GM19238 (cell line): ENCODE results near the gene MTARC2.

ENCODE experiments used
- DNase-seq: peaks from one replicate; pipeline ENCODE4 v3.0.0; 2011; ENCODE audit warnings: low spot score; ENCODE audit not compliant: insufficient read length

MTARC2 gene

DNA sequence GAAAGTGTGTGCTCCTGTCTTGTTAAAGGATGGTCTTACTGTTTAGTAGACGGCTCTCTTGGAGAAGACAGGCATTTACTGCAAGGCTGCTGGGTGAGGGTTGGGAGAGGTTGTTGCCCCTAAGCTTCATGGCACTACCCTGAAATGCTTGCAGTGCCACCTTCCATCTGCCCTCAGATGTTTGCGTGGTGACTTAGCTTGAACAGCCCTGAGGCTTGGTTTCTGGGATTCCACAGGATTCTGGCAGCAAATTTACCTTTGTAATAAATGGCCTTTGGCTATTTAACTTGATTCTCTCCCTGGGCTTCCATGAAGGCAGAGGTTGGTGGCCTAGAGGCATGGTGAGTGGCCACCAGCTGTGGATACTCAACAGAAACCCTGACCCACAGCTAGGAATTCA, 50.2 kb downstream of the MTARC2 start:
- no peak for DNase-seq

DNA sequence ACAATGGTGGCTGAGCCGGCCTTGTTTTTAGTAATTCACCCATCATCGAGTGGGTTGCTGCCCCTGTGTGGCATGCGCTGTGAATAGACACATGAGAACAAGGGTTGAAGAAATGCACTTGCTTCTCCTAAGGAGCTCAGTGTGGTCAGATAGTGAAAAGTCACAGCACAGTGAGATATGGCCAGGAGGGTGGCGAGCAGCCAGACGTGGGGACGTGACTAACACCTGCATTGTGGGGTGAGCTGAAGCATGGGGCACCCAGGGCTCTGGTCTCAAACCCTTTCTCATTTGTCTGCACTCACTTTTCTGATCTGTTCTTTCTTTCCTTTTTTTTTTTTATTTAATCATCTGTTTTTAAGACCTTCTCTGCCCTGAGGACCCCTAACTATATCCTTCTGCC, 52.1 kb downstream of the MTARC2 start:
- no peak for DNase-seq

DNA sequence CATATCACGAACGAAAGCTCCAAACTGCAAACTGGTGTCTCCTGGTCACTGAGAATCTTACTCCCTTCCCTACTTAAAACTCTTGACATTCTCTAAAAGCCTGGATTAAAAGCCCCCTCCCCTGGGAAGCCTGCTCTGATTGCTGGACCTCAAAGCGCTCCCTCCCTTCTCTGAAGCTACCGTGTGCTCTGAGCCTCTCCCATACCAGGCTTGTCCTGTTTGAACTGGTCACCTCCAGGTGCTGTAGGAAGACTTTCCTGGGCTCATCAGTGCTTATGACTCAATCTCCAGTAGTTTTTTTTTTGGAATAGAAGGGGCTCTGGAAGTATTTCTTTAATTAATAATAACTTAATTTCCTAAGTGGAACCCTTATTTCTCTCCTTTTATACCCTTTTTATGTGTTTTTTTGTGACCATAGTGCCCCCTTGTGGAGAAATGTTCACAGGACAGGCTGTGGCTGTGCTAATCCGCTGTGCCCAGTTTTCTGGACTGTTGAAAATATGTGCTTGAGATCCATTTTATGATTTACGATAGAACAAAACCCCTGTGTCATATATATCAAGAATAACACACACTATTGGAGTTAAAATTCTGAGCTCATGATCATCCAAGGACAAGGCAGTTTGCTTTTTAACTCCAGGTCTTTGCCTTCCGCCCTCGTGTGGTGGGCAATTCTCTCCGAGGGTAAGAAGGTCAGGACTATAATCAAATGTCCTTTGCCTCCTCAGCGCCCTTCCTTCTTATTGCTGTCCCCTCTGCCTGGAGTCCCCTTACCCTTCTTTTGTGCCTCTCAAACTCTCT, 55.5 kb downstream of the MTARC2 start:
- DNase-seq, result no peak

DNA sequence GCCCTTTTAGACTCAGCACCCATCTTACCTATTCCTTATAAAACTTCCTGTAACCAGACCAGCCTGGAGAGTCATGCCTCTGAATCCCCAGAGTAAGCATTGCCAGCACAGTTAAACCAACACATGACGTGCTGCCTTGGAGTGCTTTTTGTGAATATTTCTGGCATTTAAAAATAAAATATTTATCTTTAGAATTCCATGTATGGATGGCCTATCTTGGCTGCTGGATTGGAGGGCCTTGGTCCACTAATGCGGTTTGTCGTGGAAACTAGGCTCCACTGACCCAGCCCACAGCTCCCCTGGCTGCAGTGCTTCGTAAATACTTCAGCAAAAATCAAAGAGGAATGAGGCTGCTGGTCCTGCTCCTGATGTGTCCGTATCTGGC, 56.1 kb downstream of the MTARC2 start:
- DNase-seq, result no peak

DNA sequence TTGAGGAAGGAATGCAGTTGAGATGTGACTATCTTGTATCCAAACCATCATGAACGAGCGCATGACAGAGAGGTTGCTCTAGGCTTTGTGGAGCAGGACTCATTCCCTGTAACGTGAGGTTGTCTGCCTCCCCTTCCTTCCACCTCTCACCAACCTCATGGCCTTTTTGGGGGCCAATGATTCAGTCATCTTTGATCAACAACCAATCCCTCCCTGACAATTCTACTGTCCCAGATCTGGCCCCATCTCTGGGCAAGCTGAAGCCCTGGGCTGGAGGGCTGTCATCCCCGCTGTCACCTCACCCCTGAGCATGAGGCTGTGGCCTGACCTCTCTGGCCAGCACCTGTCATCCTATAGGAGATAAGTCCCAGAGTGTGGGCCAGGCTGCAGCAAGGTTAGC, 58.3 kb downstream of the MTARC2 start:
- DNase-seq, result no peak

DNA sequence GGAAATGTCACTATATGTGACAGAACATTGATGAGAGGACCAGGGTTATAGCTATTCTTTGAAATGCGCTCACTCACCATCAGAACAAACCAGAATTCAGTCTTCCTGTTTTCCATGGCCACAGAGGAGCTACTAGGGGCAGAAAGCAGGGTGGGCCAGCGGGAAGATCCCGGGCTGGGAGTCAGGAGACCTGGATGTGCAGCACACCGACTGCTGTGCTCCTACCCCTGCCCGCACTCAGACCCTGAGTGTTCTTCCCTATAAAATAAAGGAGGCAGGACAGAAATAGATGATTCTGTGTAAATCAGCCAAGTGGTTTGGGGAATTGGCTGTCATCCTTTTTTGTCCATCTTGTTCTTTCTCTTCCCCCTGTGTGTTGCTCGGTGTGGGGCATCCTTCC, 59.6 kb downstream of the MTARC2 start:
- no peak for DNase-seq

DNA sequence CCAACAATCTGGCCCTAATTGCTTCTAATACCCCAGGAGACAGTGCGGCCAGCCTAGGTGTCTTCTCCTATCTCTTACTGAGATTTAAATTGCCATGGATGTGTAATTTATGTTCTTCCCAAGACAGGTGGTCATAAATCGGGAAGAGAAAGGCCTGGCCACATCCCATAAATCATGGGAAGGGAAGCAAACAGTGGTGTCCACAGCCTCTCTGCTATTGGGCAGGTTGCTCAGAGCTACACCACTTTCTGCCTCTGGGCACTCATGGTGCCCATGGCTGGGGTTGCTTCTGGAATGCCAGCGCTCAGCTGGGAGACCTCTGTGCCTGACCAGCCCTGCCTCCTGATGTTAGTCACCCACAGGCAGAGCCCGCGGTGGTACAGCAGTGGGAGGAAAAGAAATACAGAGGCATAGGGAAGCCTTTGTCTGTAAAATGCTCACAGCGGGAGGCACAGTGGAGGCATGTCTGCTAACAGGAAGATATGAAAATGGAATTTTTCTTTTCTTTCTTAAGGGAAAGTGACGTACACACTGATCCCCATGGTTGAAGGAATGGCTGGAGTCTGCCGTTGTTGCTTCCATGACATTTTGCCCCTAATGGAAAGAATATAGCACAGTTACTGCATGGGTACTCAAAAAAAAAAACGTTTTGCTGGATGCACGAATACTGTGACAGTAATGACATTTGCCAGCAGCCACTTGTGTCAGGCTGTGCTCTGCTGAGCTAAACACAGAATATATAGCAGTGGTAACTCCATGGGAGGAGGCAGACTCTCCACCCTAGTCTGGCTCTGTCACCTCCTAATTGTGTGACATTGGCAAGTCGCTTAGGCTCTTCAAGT, 60.4 kb downstream of the MTARC2 start:
- DNase-seq, result no peak

DNA sequence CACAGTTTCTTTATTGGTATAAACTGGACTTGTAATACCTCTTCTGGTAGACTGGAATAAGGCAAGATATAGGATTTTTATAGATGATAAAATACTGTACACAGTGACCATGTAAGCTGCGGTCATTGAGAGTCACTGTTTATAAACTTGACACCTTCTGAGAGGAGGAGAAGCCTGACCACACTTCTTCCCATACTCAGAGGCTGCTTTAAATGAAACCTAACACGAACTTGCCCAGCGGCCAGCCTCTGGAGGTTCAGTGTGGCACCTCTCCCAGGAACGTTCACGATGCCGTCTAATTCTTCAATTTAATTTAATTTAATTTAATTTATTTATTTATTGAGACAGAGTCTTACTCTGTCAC, 61.0 kb downstream of the MTARC2 start:
- DNase-seq, result no peak

DNA sequence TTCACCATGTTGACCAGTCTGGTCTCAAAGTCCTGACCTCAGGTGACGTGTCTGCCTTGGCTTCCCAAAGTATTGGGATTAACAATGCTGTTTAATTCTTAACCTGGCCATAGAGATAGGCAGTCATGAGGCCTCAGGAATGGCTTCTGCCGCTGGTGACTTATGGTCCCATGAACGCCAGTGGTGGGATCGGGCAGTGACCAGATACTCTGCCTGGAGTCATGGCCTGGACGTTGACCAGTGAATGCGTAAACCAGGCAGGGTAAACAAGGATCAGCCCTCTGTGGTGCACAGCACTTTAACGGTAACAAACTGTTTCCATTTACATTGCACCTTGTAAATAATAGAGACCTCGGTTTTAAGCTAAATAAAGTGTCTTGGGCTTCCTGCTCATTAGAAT, 61.6 kb downstream of the MTARC2 start:
- DNase-seq, result no peak

DNA sequence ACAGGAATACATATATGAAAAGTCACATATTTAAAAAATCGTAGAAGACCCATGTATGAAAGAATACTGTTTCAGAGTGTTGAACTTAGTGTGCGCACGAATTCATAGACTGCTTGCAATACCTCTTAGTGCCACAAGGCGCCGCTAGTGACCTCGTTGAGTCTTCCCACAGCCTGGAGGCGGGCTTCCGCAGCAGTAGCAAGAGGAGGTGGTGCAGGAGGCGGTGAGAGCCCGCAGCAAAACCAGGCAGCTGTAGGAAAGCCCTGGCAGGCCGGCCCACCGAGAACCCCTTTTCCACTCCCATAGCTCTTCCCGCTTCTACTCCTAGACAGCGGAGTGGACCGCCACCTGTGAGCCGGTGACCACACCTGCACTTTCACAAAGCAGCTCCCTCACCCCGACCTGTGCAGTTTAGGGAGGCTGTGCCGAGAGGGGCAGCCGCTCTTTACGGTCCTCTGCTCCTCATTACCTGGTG, 62.1 kb downstream of the MTARC2 start:
- peak; percentile 68 for DNase-seq

DNA sequence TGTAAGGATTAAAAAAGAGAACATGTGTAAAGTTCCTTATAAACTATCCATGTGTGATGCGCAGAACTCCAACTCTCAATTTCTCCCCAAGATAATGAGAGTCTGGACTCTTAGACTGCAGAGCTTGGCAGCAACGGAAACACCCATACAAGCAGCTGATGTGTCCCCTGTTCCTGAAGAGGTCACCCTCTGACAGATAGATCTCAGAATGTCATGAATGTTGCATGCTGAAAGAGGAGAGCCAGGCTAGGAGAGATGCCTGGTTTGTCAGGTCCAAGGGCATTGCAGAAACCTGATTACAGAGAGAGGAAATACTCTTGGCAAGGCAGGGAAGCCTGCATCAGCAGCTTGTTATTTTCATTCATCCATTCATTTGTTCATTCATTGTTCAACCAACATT, 62.8 kb downstream of the MTARC2 start:
- no peak for DNase-seq

DNA sequence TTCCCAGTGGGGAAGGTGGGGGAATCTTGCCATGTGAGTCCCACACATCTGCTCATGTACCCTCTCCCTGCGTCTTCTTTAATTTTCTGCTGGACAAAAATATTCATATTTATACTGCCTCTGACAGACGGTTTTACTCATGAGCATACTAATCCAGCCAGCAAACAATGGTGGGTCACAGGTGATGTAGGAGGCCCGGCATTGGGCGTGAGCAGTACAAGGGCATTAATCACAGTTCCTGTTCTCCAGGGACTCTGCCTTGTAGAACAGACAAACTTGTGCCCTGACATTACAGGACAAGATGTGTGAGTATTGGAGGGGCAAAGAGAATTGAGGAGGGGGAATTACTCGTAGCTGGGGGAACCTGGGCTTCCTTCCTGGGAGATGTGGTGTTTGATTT, 63.6 kb downstream of the MTARC2 start:
- no peak for DNase-seq

DNA sequence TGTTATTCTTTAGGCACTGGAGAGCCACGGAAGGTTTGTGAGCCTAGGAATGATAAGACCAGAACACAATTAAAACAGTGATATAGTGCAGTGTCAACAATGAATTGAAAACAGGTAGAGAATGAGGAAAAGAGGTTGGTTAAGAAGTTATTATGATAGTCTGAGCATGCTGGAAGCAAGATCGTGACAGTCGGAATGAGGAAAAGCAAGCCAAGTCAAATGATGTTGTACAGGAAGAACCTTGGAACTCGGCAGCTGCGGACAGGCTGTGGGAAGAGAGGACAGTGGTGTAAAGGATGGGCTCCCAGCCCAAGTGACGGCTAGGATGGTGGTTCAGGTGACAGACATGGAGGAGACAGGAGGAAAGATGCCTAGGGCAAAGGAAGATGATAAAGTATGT, 64.2 kb downstream of the MTARC2 start:
- DNase-seq, result no peak

DNA sequence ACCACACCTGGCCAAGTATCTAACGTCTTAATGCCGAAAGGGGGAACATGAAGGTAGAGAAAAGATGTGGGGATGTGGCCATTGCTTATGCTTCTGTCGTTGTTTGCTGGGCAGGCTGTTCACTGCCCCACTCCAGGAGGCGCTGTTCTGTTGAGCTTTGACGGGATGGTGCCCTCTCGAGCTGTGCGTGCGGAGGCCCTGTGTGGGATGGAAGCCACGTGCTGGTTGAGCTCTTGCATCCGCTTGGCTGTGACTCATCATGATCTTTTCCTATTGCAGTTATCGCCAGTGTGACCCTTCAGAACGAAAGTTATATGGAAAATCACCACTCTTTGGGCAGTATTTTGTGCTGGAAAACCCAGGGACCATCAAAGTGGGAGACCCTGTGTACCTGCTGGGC, 64.9 kb downstream of the MTARC2 start:
- no peak for DNase-seq

DNA sequence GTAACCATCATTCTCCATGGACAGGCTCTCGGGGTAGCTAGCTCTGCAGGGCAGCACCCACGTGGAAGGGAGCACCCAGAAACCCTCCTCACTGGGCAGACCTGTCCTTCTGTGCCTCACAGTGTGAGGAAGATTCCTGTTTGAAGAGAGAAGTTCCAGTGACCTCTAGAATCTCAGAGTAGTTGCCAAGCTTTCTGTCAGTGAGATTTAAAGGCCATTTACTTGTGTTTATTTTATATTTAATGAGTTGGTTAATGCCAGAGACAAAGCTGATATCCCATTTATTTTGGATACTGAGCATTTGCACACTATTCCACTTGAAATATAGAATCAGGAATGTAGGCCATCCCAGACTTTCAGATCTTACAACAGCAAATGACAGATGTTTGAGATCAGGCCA, 67.3 kb downstream of the MTARC2 start:
- no peak for DNase-seq

DNA sequence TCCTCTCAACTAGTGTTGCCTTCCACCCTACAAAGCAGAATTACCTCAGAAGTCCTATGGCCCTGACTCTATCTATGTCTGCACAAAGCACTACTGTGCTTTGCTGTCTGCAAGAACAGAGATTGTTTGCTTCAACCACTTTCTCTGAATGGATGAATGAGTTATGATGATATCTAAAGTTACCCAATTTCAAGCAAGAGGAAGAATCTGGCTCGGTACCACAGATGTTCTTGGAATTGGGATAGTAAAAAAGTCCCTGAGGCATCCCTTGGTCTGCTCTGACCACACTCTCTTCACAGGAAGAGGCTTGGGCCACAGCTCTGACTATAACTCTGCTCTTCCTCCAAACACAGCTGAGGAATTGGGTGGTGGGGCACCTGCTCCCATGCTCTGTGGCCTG, 69.8 kb downstream of the MTARC2 start:
- no peak for DNase-seq

DNA sequence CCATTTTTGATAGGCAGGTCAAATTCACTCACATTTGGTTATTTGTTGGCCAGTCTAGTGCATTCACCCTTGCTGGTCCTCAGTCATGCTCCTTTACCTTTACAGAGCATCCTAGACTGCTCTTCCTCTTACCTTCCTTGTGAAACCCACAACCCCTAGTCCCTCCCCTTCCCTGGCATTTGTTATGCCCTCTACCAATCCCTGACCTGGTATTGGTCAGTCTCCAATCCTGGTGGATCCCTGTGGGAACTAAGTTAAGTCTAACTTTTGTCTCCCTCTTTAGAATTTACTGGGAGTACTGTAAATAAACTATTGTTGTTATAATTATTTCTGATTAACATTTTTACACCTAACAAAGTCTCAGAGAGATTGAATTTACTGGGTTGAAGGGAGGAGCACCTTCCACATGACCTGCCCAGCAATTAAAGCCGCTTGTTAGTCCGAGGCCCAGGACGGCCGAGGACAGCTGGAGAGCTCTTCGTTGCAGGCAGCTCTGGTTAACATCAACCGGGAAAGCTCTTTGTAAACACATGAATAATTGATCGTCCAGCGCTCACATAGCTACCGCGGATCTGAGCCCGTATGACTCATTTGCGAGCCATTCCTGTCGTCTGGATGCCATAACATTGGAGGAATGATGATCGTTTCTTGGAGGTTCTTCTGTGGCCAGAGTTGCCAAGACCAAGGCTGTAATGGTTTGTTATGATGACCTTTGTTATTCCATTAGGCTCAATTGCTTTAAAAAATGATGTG, 70.5 kb downstream of the MTARC2 start:
- no peak for DNase-seq

DNA sequence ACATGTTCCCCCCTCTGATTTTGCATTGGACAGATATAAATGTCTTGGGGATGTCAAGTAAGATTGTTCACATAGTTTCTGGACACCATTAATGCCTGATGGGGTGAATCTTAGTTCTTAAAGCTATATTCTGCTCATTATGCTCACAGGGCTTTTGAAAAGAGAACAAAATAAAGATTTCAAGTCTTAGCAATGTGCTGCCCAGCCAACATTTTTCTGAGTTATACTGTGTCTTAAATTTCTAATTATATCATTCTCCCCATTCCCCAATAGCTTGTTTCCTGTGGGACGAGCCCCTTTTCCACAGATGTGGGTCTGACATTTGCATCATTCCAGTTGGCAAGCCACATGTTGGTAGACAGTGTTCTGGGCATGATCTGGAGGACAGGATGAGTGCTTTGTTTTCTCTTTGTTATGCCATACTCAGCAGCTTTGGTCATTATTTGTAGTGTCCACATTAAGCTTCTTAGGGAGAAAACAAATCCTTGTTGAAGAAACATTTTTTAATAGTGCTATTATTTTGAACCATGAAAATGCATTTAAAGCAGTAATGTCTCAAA, 71.4 kb downstream of the MTARC2 start:
- DNase-seq, result no peak

DNA sequence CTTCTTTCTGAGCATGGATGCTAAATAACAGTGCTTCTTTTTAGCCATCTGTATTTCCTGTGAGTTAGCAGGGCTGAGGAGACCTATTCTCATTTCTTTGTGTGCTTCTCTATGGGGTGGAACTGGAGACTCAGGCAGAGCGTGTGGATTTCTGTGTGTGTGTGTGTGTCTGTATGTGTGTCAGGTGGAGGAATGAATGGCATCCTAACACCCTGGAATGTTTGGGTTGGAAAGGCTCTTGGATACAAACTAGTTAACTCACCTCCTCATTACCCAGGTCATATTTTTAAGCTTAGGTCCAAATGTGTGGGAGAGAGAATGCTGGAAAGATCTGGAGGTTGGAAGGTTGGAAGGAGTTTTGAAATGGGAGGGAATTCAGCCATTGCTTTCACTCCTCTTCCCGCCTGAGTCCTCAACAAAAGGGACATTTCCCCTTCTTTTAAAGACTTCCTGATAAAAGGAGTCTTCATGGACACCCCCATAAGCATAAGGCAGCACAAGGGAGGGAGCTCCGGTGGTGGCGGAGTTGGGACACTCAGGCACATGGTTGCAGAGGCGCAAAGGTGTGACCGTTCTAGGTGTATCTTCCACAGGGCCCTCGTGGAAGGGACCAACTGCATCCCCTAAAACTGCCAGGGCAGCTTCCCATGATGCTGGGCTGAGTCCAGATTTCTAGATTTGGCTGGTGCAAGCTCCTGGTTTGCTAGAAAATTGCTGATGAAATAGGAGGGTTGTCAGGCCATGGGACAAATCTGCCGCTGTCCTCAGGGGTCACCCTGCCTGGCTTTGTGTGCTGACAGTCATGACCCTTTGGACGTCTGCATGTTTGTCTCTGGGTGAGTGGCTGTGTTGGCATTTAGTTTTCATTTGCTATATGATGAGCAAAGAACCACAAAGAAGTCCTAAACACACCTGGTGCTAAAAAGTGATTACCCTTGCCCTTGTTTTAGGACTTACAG, 76.2 kb downstream of the MTARC2 start:
- no peak for DNase-seq

DNA sequence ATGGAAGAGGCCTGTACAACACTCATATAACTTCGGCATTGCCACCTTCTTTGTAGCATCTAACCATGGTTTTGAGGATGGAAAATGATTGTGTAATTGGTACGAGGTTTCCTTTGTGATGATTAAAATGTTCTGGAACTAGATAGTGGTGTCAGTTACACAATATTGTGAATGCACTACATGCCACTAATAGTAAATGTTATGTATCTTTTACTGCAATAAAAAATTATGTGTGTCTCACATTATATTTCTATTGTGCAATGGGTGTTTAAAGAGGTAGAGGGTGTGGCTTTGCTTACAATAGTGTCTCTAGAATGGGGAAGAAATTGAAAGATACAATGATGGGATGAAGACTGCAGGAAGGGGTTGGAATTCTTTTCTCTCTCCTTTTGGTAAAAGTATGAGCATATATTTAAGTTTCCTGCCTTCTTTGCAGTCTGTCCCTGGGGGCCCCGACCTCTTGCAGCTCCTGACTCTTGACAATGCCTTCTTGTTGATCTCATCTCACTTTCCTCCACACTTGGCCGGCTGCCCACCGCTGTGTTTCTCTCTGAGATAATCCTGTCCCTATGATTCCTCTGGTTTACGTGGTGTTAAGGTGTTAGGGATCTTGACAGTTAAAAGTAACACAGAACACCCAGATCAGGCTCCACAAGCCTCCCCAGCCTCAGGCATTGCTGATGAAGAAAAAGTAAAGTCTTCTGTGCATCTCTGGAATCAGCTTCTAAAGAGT, 77.9 kb downstream of the MTARC2 start:
- no peak for DNase-seq
